IMR-90 (cell line): ENCODE measurements around the gene ITSN1.

Experiments used
- CEBPB ChIP-seq: IDR thresholded peaks from 2 replicates; pipeline ENCODE4 v1.6.1; 2012; ENCODE audit warnings: low read depth, low read length, improper control_type of control experiment
- FOS ChIP-seq: fragments of 150-350 bp; IDR thresholded peaks from 2 replicates; pipeline ENCODE4 v1.6.1; 2016; ENCODE audit warnings: low read depth, low read length
- MAFK ChIP-seq: IDR thresholded peaks from 2 replicates; pipeline ENCODE4 v1.6.1; 2012; ENCODE audit warnings: low read depth, low read length, improper control_type of control experiment
- MAZ ChIP-seq: IDR thresholded peaks from 2 replicates; pipeline ENCODE4 v1.6.1; 2012; ENCODE audit warnings: low read depth, mild to moderate bottlenecking, low read length, improper control_type of control experiment, moderate library complexity, borderline replicate concordance
- NFE2L2 ChIP-seq: fragments of 150-350 bp; IDR thresholded peaks from 2 replicates; pipeline ENCODE4 v1.6.1; 2016; ENCODE audit warnings: low read depth, mild to moderate bottlenecking, low read length
- POLR2A ChIP-seq: IDR thresholded peaks from 2 replicates; pipeline ENCODE4 v1.6.1; 2012; ENCODE audit warnings: mild to moderate bottlenecking, low read depth, low read length
- RAD21 ChIP-seq: IDR thresholded peaks from 2 replicates; pipeline ENCODE4 v1.6.1; 2012; ENCODE audit warnings: low read length, improper control_type of control experiment
- RFX5 ChIP-seq: IDR thresholded peaks from 2 replicates; pipeline ENCODE4 v1.8.0; 2012; ENCODE audit warnings: low read depth, mild to moderate bottlenecking, low read length, moderate library complexity
- SMC3 ChIP-seq: fragments of 150-350 bp; IDR thresholded peaks from 2 replicates; pipeline ENCODE4 v1.6.1; 2016; ENCODE audit warnings: low read depth, mild to moderate bottlenecking, antibody characterized with exemption, low read length, moderate library complexity
- TF ChIP-seq, protein P1 (sequence below): conservative IDR thresholded peaks from 2 replicates; pipeline ENCODE4 v1.5.1; 2012; ENCODE audit warnings: mild to moderate bottlenecking, low read depth, low read length, improper control_type of control experiment
- TF ChIP-seq, protein P2 (sequence below): fragments of 150-350 bp; IDR thresholded peaks from 2 replicates; pipeline ENCODE4 v1.6.1; 2017; ENCODE audit warnings: mild to moderate bottlenecking, antibody characterized with exemption, low read length, low read depth

DNA sequence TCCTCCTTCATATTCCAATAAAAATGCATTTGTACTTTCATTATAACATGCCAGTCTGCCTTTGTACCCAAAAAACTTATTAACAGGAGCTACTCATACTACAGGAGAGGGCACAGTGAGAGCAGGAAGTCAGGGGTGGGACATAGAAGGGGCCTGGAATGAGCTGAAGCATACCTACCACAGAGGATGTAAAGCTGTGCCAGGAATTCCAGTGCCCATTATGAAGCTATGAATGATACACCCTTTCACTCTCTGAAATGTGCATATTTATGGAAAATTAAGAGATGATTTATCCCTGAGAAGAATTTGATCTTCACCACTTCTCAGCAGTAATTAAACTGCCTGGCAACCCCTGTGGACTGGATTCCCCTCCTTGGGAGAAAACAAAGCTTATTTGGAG, 207.5 kb downstream of the ITSN1 start:
- TF ChIP-seq, protein P1, sequence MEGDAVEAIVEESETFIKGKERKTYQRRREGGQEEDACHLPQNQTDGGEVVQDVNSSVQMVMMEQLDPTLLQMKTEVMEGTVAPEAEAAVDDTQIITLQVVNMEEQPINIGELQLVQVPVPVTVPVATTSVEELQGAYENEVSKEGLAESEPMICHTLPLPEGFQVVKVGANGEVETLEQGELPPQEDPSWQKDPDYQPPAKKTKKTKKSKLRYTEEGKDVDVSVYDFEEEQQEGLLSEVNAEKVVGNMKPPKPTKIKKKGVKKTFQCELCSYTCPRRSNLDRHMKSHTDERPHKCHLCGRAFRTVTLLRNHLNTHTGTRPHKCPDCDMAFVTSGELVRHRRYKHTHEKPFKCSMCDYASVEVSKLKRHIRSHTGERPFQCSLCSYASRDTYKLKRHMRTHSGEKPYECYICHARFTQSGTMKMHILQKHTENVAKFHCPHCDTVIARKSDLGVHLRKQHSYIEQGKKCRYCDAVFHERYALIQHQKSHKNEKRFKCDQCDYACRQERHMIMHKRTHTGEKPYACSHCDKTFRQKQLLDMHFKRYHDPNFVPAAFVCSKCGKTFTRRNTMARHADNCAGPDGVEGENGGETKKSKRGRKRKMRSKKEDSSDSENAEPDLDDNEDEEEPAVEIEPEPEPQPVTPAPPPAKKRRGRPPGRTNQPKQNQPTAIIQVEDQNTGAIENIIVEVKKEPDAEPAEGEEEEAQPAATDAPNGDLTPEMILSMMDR, result no peak
- TF ChIP-seq NFE2L2 (no peak), FOS (no peak), POLR2A (no peak), CEBPB (no peak), MAFK (no peak), RAD21 (no peak), SMC3 (no peak), RFX5 (no peak), MAZ (no peak)
- TF ChIP-seq, protein P2, sequence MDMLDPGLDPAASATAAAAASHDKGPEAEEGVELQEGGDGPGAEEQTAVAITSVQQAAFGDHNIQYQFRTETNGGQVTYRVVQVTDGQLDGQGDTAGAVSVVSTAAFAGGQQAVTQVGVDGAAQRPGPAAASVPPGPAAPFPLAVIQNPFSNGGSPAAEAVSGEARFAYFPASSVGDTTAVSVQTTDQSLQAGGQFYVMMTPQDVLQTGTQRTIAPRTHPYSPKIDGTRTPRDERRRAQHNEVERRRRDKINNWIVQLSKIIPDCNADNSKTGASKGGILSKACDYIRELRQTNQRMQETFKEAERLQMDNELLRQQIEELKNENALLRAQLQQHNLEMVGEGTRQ, result no peak
